ENCODE results near the gene ANKS1A. TPM values are rescaled to one million over a fixed set of nuclear protein-coding genes. Genes with fewer than 3 reads are reported as not detected.
A peak's percentile ranks its signal among the peaks of the same experiment; 100 is the strongest.

ANKS1A gene
- total RNA-seq, 3 donors from 2014 or later (not counting 1 experiment from before 2014, with no cell fraction given): 10.4 to 11.5 (median 10.9) TPM

DNA sequence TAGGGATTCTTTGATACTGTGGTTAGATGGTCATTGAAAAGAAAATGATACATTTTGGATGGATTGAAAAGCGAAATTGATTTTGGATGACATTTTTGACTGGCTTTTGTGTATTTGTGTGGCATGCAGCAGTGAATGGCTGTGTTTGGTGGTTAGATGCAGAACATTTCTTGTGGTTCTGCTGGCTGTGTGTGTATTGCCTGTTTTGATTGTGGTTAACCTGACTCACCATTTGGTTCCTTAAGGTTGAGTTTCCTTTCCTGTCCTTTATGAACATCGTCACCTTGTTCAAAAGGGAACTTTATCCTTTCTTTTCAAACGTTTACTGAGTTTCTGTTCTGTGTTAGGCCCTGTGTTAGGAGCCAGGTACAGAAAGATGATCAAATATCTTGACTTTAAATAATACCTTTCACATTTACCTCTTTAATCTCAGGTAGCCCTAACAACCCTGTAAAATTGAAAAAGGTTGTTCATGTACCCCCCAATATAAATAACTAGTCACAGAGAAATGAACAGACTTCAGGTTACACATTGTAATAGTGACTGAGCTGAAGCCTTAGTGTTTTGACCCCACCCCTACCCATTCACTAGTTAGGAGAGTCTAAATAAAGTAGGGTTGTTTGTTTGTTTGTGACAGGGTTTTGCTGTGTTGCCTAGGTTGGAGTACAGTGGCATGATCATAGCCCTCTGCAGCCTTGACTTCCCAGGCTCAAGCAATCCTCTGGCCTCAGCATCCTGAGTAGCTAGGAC lies 23.8 kb downstream of the ANKS1A start:
- H3K36me3 ChIP-seq (ENCODE audit: control insufficient read depth, insufficient read depth, low read length): no peaks in the 10 kb centered on the region
- H3K27me3 ChIP-seq (ENCODE audit: control insufficient read depth, insufficient read depth, low read length): no peaks in the 10 kb centered on the region
- no peak overlapping the region for H3K4me3 ChIP-seq (ENCODE audit: low read length)
- 13% methylated on average over 2 of the region's 3 CpGs for WGBS (ENCODE audit: insufficient coverage)
- Mint-ChIP-seq H3K36me3 (no peaks in the 10 kb centered on the region), H3K9me3 (no peaks in the 10 kb centered on the region), H3K4me3 (peak overlapping the region; percentile 45), H3K27ac (peak overlapping the region in 1 of 2 donors; percentile 25), H3K27me3 (ENCODE audit: low read depth in 2 of 2) (no peaks in the 10 kb centered on the region), H3K4me1 (peaks cover 42% of the 10 kb centered on the region in 2 donors)
- H3K27ac ChIP-seq (ENCODE audit: low read length): no peak overlapping the region
- no peaks in the 10 kb centered on the region for H3K9me3 ChIP-seq (ENCODE audit: control insufficient read depth, insufficient read depth, low read length)
- TF ChIP-seq CTCF (IDR thresholded peaks at IDR 0.05): no peak
- ATAC-seq (peak in 2 of 3 donors; percentile 53 to 76), DNase-seq (peak in 1 of 2 donors; percentile 64)
- intact Hi-C loops (cut with micrococcal nuclease): no loop called here
- peaks cover 13% of the 10 kb centered on the region for H3K4me1 ChIP-seq (ENCODE audit: control insufficient read depth, insufficient read depth, low read length)

- no peaks in the 10 kb centered on the region for H3K9me3 ChIP-seq (ENCODE audit: control insufficient read depth, insufficient read depth, low read length)
- H3K4me1 ChIP-seq (ENCODE audit: control insufficient read depth, insufficient read depth, low read length): peaks cover 13% of the 10 kb centered on the region
- DNase-seq (no peak), ATAC-seq (no peak)
- H3K4me3 ChIP-seq (ENCODE audit: low read length): no peak overlapping the region
- no peak for TF ChIP-seq CTCF (IDR thresholded peaks at IDR 0.05)
- H3K36me3 Mint-ChIP-seq: no peaks in the 10 kb centered on the region
- no peak overlapping the region for H3K4me3 Mint-ChIP-seq
- H3K9me3 Mint-ChIP-seq: no peaks in the 10 kb centered on the region
- no peaks in the 10 kb centered on the region for H3K27me3 Mint-ChIP-seq (ENCODE audit: low read depth in 2 of 2)
- 97% methylated on average over 4 of the region's 4 CpGs for WGBS (ENCODE audit: insufficient coverage)
- H3K36me3 ChIP-seq (ENCODE audit: control insufficient read depth, insufficient read depth, low read length): no peaks in the 10 kb centered on the region
- H3K27ac Mint-ChIP-seq: no peak overlapping the region
- no peak overlapping the region for H3K27ac ChIP-seq (ENCODE audit: low read length)
- H3K4me1 Mint-ChIP-seq: peaks cover 34 to 39% of the 10 kb centered on the region in 2 donors
- intact Hi-C loops (cut with micrococcal nuclease): no loop called here
- no peaks in the 10 kb centered on the region for H3K27me3 ChIP-seq (ENCODE audit: control insufficient read depth, insufficient read depth, low read length)
These were observed 25.3 kb downstream of the ANKS1A start for GRCh38 chr6:34914358-34914757.

DNA sequence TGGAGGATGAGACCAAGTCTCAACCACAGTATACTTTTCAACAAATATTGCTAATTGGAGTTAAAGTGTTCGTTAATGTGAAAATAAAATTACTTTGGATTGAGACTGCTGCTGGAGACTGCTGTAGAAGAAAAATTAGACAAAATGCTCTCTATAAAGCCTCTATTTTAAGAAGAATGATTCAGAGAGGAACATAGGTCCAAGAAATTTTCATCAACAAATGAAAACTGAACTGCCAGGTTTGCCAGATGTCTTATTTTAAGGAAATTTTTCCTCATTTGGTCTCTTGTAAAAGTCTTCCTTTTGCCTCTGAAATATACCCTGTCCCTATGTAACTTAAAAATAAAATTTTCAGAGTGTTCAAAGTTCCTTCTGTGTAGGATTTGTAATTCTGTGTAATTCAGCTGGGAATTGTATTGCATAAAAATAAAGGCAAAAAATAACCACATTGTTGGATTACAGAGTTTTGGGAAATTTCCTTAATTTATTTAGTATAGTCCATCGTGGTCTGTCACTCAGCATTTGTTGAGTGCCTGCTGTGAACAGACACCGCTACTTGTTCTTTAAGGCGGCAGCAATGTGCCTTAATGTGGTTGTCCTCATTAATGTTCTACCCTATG lies 27.4 kb downstream of the ANKS1A start:
- Mint-ChIP-seq H3K27me3 (ENCODE audit: low read depth in 2 of 2) (no peaks in the 10 kb centered on the region), H3K4me3 (no peak overlapping the region), H3K36me3 (no peaks in the 10 kb centered on the region), H3K27ac (no peak overlapping the region), H3K9me3 (no peaks in the 10 kb centered on the region), H3K4me1 (peaks cover 27 to 31% of the 10 kb centered on the region in 2 donors)
- Histone ChIP-seq H3K4me1 (ENCODE audit: control insufficient read depth, insufficient read depth, low read length) (peaks cover 13% of the 10 kb centered on the region), H3K36me3 (ENCODE audit: control insufficient read depth, insufficient read depth, low read length) (no peaks in the 10 kb centered on the region), H3K27ac (ENCODE audit: low read length) (no peak overlapping the region), H3K4me3 (ENCODE audit: low read length) (no peak overlapping the region), H3K9me3 (ENCODE audit: control insufficient read depth, insufficient read depth, low read length) (no peaks in the 10 kb centered on the region), H3K27me3 (ENCODE audit: control insufficient read depth, insufficient read depth, low read length) (no peaks in the 10 kb centered on the region)
- WGBS (ENCODE audit: insufficient coverage): 100% methylated on average over 3 of the region's 4 CpGs
- TF ChIP-seq CTCF (IDR thresholded peaks at IDR 0.05): no peak
- no peak for DNase-seq
- intact Hi-C loops (cut with micrococcal nuclease): no loop called here
- no peak for ATAC-seq

All from natural killer cell (primary cell).